ENCODE measurements around the gene PALM. TPM values are rescaled to one million over a fixed set of nuclear protein-coding genes. Genes with fewer than 3 reads are reported as not detected.

Gene PALM
- total RNA-seq, 1 donor from 2014 or later, result 60.0 TPM

- Histone ChIP-seq H3K4me2 (ENCODE audit: low read length) (peak overlapping the region; percentile 94), H3K27me3 (ENCODE audit: insufficient read depth, low read length) (no peaks in the 10 kb centered on the region), H3K9ac (ENCODE audit: low read length) (peak overlapping the region; percentile 96), H3K9me3 (ENCODE audit: insufficient read depth, low read depth, low read length) (no peaks in the 10 kb centered on the region), H3K79me2 (ENCODE audit: insufficient read depth, low read length) (peaks cover 26% of the 10 kb centered on the region), H3K27ac (ENCODE audit: low read depth, low read length) (peak overlapping the region; percentile 91), H4K20me1 (ENCODE audit: insufficient read depth, low read length) (peaks cover 25% of the 10 kb centered on the region), H3K4me3 (ENCODE audit: insufficient read depth, low read depth, low read length) (peak overlapping the region; percentile 62), H3K36me3 (ENCODE audit: insufficient read depth, low read length) (no peaks in the 10 kb centered on the region), H3K4me1 (ENCODE audit: insufficient read depth, low read length) (peaks cover 34% of the 10 kb centered on the region), H2AFZ (ENCODE audit: low read depth, low read length) (no peak overlapping the region)
- Mint-ChIP-seq H3K9me3 (ENCODE audit: unreplicated experiment) (no peaks in the 10 kb centered on the region), H3K36me3 (ENCODE audit: low read depth, unreplicated experiment) (peaks cover 6% of the 10 kb centered on the region), H3K4me1 (ENCODE audit: low read depth, unreplicated experiment) (peaks cover 9% of the 10 kb centered on the region), H3K27me3 (ENCODE audit: low read depth, unreplicated experiment) (peaks cover 3% of the 10 kb centered on the region), H3K27ac (ENCODE audit: unreplicated experiment) (peak overlapping the region; percentile 72), H3K4me3 (ENCODE audit: unreplicated experiment) (peak overlapping the region; percentile 79)
- peak; percentile 58 for DNase-seq (ENCODE audit: low read depth)
- no peak for TF ChIP-seq CTCF (IDR thresholded peaks at IDR 0.05; ENCODE audit: insufficient read depth, low read depth, low read length)
- TF ChIP-seq EZH2 (IDR thresholded peaks at IDR 0.05; ENCODE audit: insufficient read depth, low read length), result no peak
- no peak for FAIRE-seq
Measured at GRCh38 chr19:677601-678436, 30.9 kb upstream of the PALM start.

GRCh38 chr19:678791-679388 lies 29.8 kb upstream of the PALM start:
- Histone ChIP-seq H3K9ac (ENCODE audit: low read length) (peak overlapping the region; percentile 87), H3K27me3 (ENCODE audit: insufficient read depth, low read length) (no peaks in the 10 kb centered on the region), H3K36me3 (ENCODE audit: insufficient read depth, low read length) (no peaks in the 10 kb centered on the region), H3K27ac (ENCODE audit: low read depth, low read length) (peak overlapping the region; percentile 86), H2AFZ (ENCODE audit: low read depth, low read length) (no peak overlapping the region), H3K4me3 (ENCODE audit: insufficient read depth, low read depth, low read length) (peak overlapping the region; percentile 56), H3K79me2 (ENCODE audit: insufficient read depth, low read length) (peaks cover 26% of the 10 kb centered on the region), H3K4me2 (ENCODE audit: low read length) (peak overlapping the region; percentile 94), H3K9me3 (ENCODE audit: insufficient read depth, low read depth, low read length) (no peaks in the 10 kb centered on the region), H4K20me1 (ENCODE audit: insufficient read depth, low read length) (peaks cover 25% of the 10 kb centered on the region), H3K4me1 (ENCODE audit: insufficient read depth, low read length) (peaks cover 34% of the 10 kb centered on the region)
- FAIRE-seq (no peak), DNase-seq (ENCODE audit: low read depth) (no peak)
- H3K4me3 Mint-ChIP-seq (ENCODE audit: unreplicated experiment), result peak overlapping the region; percentile 79
- peaks cover 3% of the 10 kb centered on the region for H3K36me3 Mint-ChIP-seq (ENCODE audit: low read depth, unreplicated experiment)
- H3K9me3 Mint-ChIP-seq (ENCODE audit: unreplicated experiment), result no peaks in the 10 kb centered on the region
- peaks cover 9% of the 10 kb centered on the region for H3K4me1 Mint-ChIP-seq (ENCODE audit: low read depth, unreplicated experiment)
- H3K27me3 Mint-ChIP-seq (ENCODE audit: low read depth, unreplicated experiment), result peaks cover 3% of the 10 kb centered on the region
- no peak for TF ChIP-seq CTCF (IDR thresholded peaks at IDR 0.05; ENCODE audit: insufficient read depth, low read depth, low read length)
- no peak for TF ChIP-seq EZH2 (IDR thresholded peaks at IDR 0.05; ENCODE audit: insufficient read depth, low read length)
- H3K27ac Mint-ChIP-seq (ENCODE audit: unreplicated experiment), result peak overlapping the region; percentile 88
